Measurements from ENCODE around the gene TMEM252.

The TMEM252 gene

GRCh38 chr9:68555437-68556150 lies 14.9 kb upstream of the TMEM252 start:
- no peak overlapping the region for H2BK15ac ChIP-seq (replicated peaks; ENCODE audit: low read depth)
- no peak overlapping the region for H2AK5ac ChIP-seq (ENCODE audit: low read length)
- no peaks in the 10 kb centered on the region for H3K79me2 ChIP-seq (ENCODE audit: control insufficient read depth, insufficient read depth, low read length)
- no peak overlapping the region for H2BK120ac ChIP-seq (ENCODE audit: low read depth, low read length)
- no peak overlapping the region for H3K56ac ChIP-seq (ENCODE audit: low read length)
- no peak overlapping the region for H3K9ac ChIP-seq (ENCODE audit: low read length)
- H3K4ac ChIP-seq (ENCODE audit: low read depth, low read length) = no peak overlapping the region
- H2BK5ac ChIP-seq (ENCODE audit: low read length) = no peak overlapping the region
- no peak for DNase-seq
- no peak overlapping the region for H3K4me2 ChIP-seq (ENCODE audit: low read length)
- no peak overlapping the region for H3K18ac ChIP-seq (ENCODE audit: low read length)
- no peak overlapping the region for H4K5ac ChIP-seq (ENCODE audit: low read length)
- no peak overlapping the region for H3K27ac ChIP-seq (ENCODE audit: low read depth, low read length)
- H3K4me1 ChIP-seq (ENCODE audit: control insufficient read depth, low read depth, low read length) = no peaks in the 10 kb centered on the region
- no peak overlapping the region for H4K8ac ChIP-seq (ENCODE audit: low read depth, low read length)
- WGBS (ENCODE audit: extremely low coverage, insufficient coverage, low lambda C conversion rate) = no CpG with 5 or more reads among the region's 1 CpG
- no peaks in the 10 kb centered on the region for H3K36me3 ChIP-seq (ENCODE audit: control insufficient read depth, insufficient read depth, low read length)
- H3K23ac ChIP-seq (ENCODE audit: low read length) = no peak overlapping the region
- no peaks in the 10 kb centered on the region for H3K27me3 ChIP-seq (ENCODE audit: insufficient read depth, low read length, poor library complexity)
- H3K79me1 ChIP-seq (ENCODE audit: low read length) = no peaks in the 10 kb centered on the region
- no peak overlapping the region for H3K4me3 ChIP-seq (ENCODE audit: low read length)

- H3K23ac ChIP-seq (ENCODE audit: low read length) = no peak overlapping the region
- no peak overlapping the region for H4K8ac ChIP-seq (ENCODE audit: low read depth, low read length)
- H3K36me3 ChIP-seq (ENCODE audit: control insufficient read depth, insufficient read depth, low read length) = no peaks in the 10 kb centered on the region
- H2AK5ac ChIP-seq (ENCODE audit: low read length) = no peak overlapping the region
- H3K56ac ChIP-seq (ENCODE audit: low read length) = no peak overlapping the region
- no peaks in the 10 kb centered on the region for H3K27me3 ChIP-seq (ENCODE audit: insufficient read depth, low read length, poor library complexity)
- no CpG with 5 or more reads among the region's 3 CpGs for WGBS (ENCODE audit: extremely low coverage, insufficient coverage, low lambda C conversion rate)
- H4K5ac ChIP-seq (ENCODE audit: low read length) = no peak overlapping the region
- no peak overlapping the region for H3K4me3 ChIP-seq (ENCODE audit: low read length)
- H2BK5ac ChIP-seq (ENCODE audit: low read length) = no peak overlapping the region
- H3K27ac ChIP-seq (ENCODE audit: low read depth, low read length) = no peak overlapping the region
- no peak overlapping the region for H2BK120ac ChIP-seq (ENCODE audit: low read depth, low read length)
- DNase-seq = no peak
- H3K79me2 ChIP-seq (ENCODE audit: control insufficient read depth, insufficient read depth, low read length) = no peaks in the 10 kb centered on the region
- H2BK15ac ChIP-seq (replicated peaks; ENCODE audit: low read depth) = no peak overlapping the region
- no peak overlapping the region for H3K9ac ChIP-seq (ENCODE audit: low read length)
- no peak overlapping the region for H3K4ac ChIP-seq (ENCODE audit: low read depth, low read length)
- no peak overlapping the region for H3K4me2 ChIP-seq (ENCODE audit: low read length)
- no peaks in the 10 kb centered on the region for H3K4me1 ChIP-seq (ENCODE audit: control insufficient read depth, low read depth, low read length)
- H3K18ac ChIP-seq (ENCODE audit: low read length) = no peak overlapping the region
- no peaks in the 10 kb centered on the region for H3K79me1 ChIP-seq (ENCODE audit: low read length)
These were observed 12.2 kb upstream of the TMEM252 start for GRCh38 chr9:68552700-68553476.

- Histone ChIP-seq H3K36me3 (ENCODE audit: control insufficient read depth, insufficient read depth, low read length) (no peaks in the 10 kb centered on the region), H2BK5ac (ENCODE audit: low read length) (no peak overlapping the region), H3K27me3 (ENCODE audit: insufficient read depth, low read length, poor library complexity) (no peaks in the 10 kb centered on the region), H3K79me2 (ENCODE audit: control insufficient read depth, insufficient read depth, low read length) (no peaks in the 10 kb centered on the region), H3K4ac (ENCODE audit: low read depth, low read length) (no peak overlapping the region), H3K9ac (ENCODE audit: low read length) (no peak overlapping the region), H2BK120ac (ENCODE audit: low read depth, low read length) (no peak overlapping the region), H3K23ac (ENCODE audit: low read length) (no peak overlapping the region), H3K56ac (ENCODE audit: low read length) (no peak overlapping the region), H3K4me1 (ENCODE audit: control insufficient read depth, low read depth, low read length) (no peaks in the 10 kb centered on the region), H2BK15ac (replicated peaks; ENCODE audit: low read depth) (no peak overlapping the region), H3K4me2 (ENCODE audit: low read length) (no peak overlapping the region), H3K18ac (ENCODE audit: low read length) (no peak overlapping the region), H3K27ac (ENCODE audit: low read depth, low read length) (no peak overlapping the region), H3K79me1 (ENCODE audit: low read length) (no peaks in the 10 kb centered on the region), H4K8ac (ENCODE audit: low read depth, low read length) (no peak overlapping the region), H3K4me3 (ENCODE audit: low read length) (no peak overlapping the region), H4K5ac (ENCODE audit: low read length) (no peak overlapping the region), H2AK5ac (ENCODE audit: low read length) (no peak overlapping the region)
- no peak for DNase-seq
- no CpG with 5 or more reads among the region's 4 CpGs for WGBS (ENCODE audit: extremely low coverage, insufficient coverage, low lambda C conversion rate)
These were observed 10.5 kb upstream of the TMEM252 start for GRCh38 chr9:68551191-68551590.

GRCh38 chr9:68548241-68548640 lies 7.6 kb upstream of the TMEM252 start:
- Histone ChIP-seq H2AK5ac (ENCODE audit: low read length) (no peak overlapping the region), H3K36me3 (ENCODE audit: control insufficient read depth, insufficient read depth, low read length) (no peaks in the 10 kb centered on the region), H3K4me1 (ENCODE audit: control insufficient read depth, low read depth, low read length) (no peaks in the 10 kb centered on the region), H3K4me3 (ENCODE audit: low read length) (no peak overlapping the region), H2BK15ac (replicated peaks; ENCODE audit: low read depth) (no peak overlapping the region), H2BK120ac (ENCODE audit: low read depth, low read length) (no peak overlapping the region), H3K79me2 (ENCODE audit: control insufficient read depth, insufficient read depth, low read length) (no peaks in the 10 kb centered on the region), H3K27ac (ENCODE audit: low read depth, low read length) (no peak overlapping the region), H3K23ac (ENCODE audit: low read length) (no peak overlapping the region), H3K9ac (ENCODE audit: low read length) (no peak overlapping the region), H3K56ac (ENCODE audit: low read length) (no peak overlapping the region), H3K4ac (ENCODE audit: low read depth, low read length) (no peak overlapping the region), H3K79me1 (ENCODE audit: low read length) (no peaks in the 10 kb centered on the region), H3K18ac (ENCODE audit: low read length) (no peak overlapping the region), H4K5ac (ENCODE audit: low read length) (no peak overlapping the region), H4K8ac (ENCODE audit: low read depth, low read length) (no peak overlapping the region), H3K4me2 (ENCODE audit: low read length) (no peak overlapping the region), H2BK5ac (ENCODE audit: low read length) (no peak overlapping the region), H3K27me3 (ENCODE audit: insufficient read depth, low read length, poor library complexity) (no peaks in the 10 kb centered on the region)
- WGBS (ENCODE audit: extremely low coverage, insufficient coverage, low lambda C conversion rate) = no CpG with 5 or more reads among the region's 3 CpGs
- no peak for DNase-seq

GRCh38 chr9:68547417-68547816 lies 6.7 kb upstream of the TMEM252 start:
- no peak overlapping the region for H3K4me3 ChIP-seq (ENCODE audit: low read length)
- no peak overlapping the region for H2AK5ac ChIP-seq (ENCODE audit: low read length)
- no peak overlapping the region for H2BK5ac ChIP-seq (ENCODE audit: low read length)
- no peak overlapping the region for H4K5ac ChIP-seq (ENCODE audit: low read length)
- H4K8ac ChIP-seq (ENCODE audit: low read depth, low read length) = no peak overlapping the region
- H3K36me3 ChIP-seq (ENCODE audit: control insufficient read depth, insufficient read depth, low read length) = no peaks in the 10 kb centered on the region
- no peak overlapping the region for H2BK15ac ChIP-seq (replicated peaks; ENCODE audit: low read depth)
- no peaks in the 10 kb centered on the region for H3K79me1 ChIP-seq (ENCODE audit: low read length)
- no peak for DNase-seq
- no peak overlapping the region for H3K23ac ChIP-seq (ENCODE audit: low read length)
- no peak overlapping the region for H2BK120ac ChIP-seq (ENCODE audit: low read depth, low read length)
- no peaks in the 10 kb centered on the region for H3K4me1 ChIP-seq (ENCODE audit: control insufficient read depth, low read depth, low read length)
- no peak overlapping the region for H3K4ac ChIP-seq (ENCODE audit: low read depth, low read length)
- no peak overlapping the region for H3K9ac ChIP-seq (ENCODE audit: low read length)
- H3K27me3 ChIP-seq (ENCODE audit: insufficient read depth, low read length, poor library complexity) = no peaks in the 10 kb centered on the region
- H3K27ac ChIP-seq (ENCODE audit: low read depth, low read length) = no peak overlapping the region
- H3K18ac ChIP-seq (ENCODE audit: low read length) = no peak overlapping the region
- H3K56ac ChIP-seq (ENCODE audit: low read length) = no peak overlapping the region
- H3K79me2 ChIP-seq (ENCODE audit: control insufficient read depth, insufficient read depth, low read length) = no peaks in the 10 kb centered on the region
- H3K4me2 ChIP-seq (ENCODE audit: low read length) = no peak overlapping the region

Data from mesendoderm (in vitro differentiated cells).